Psoas muscle (tissue), 8 donors: ENCODE results near the gene SIGLEC11. TPM values are rescaled to one million over a fixed set of nuclear protein-coding genes. Genes with fewer than 3 reads are reported as not detected.
"Not testable (repeated sequence)": the region's sequence is repeated elsewhere in the genome, so short reads cannot be mapped to it uniquely, and the experiment has no call there.

Source experiments
- ATAC-seq, 4 donors: fragments of 200-7000 bp; cut with Tn5 transposase; one replicate each; pipeline ENCODE4 v1.9.1; 2020; ENCODE audit warnings: moderate library complexity in 3 of 4, mild to moderate bottlenecking in 2 of 4
- DNase-seq, 2 donors: peaks; one replicate each; pipeline ENCODE4 v3.0.0-alpha.2; 2020
- H3K27ac ChIP-seq: fragments of 200-600 bp; one replicate; pipeline ENCODE4 v1.8.0; 2022
- H3K27me3 ChIP-seq, 3 donors: fragments of 200-600 bp in 1 of 3; one replicate each; pipeline versions ENCODE4 v1.6.1 to v1.8.0; 2013 to 2022; ENCODE audit warnings: low read length in 2 of 3, mild to moderate bottlenecking in 2 of 3, moderate library complexity in 1 of 3; ENCODE audit not compliant: insufficient read depth in 3 of 3
- H3K36me3 ChIP-seq, 2 donors: fragments of 200-600 bp in 1 of 2; one replicate each; pipeline versions ENCODE4 v1.6.1 to v1.8.0; 2013 to 2022; ENCODE audit warnings: low read depth in 1 of 2, mild to moderate bottlenecking in 1 of 2, moderate library complexity in 1 of 2; ENCODE audit not compliant: insufficient read depth in 1 of 2
- H3K4me1 ChIP-seq: fragments of 200-600 bp; one replicate; pipeline ENCODE4 v1.8.0; 2022
- H3K4me3 ChIP-seq: fragments of 200-600 bp; one replicate; pipeline ENCODE4 v1.8.0; 2022; ENCODE audit warnings: mild to moderate bottlenecking
- H3K9me3 ChIP-seq: fragments of 200-600 bp; one replicate; pipeline ENCODE4 v1.8.0; 2022
- WGBS, 3 donors: extraction: QIAGEN DNeasy Blood & Tissue Kit; methylation state at CpG; one replicate each; pipeline versions ENCODE4 v1.1.6 to v1.1.7; 2013; 5-methylcytosine and 5-hydroxymethylcytosine counted together
- intact Hi-C, 2 donors: fragments of 100-400 bp; cut with DNase I; formaldehyde crosslinking; loops; one replicate each; pipeline versions ENCODE4 v1.11.0 to v1.14.2; 2022
- polyA plus RNA-seq, 3 donors: library from polyadenylated mRNA; stranded (reverse); fragments of 200-250 nt; gene quantifications; one replicate each; pipeline ENCODE4 v1.2.3, GENCODE V29; 2013
- total RNA-seq, 4 donors: library from RNA; stranded (reverse); fragmentation: NEBNext Ultra II Directional in 2 of 4; extraction: Animal tissue kit (Norgen Biotek cat#: 25700) in 2 of 4; gene quantifications; one replicate each; pipeline versions ENCODE4 v1.2.1 to v1.2.4, GENCODE V29; 2021 to 2023
- TF ChIP-seq, protein P1 (sequence below): fragments of 200-600 bp; IDR thresholded peaks from one replicate; pipeline ENCODE4 v1.8.0; 2022; ENCODE audit warnings: antibody characterized with exemption
- donor health status: healthy with polysubstance abuse.
- donor health status: DM: no; HTN: no; CAD: no; lungs with moderate emphysema.
- donor health status: Bipolar disorder and iron deficiency.
- donor health status: healthy.
- donor health status: DM: yes; HTN: yes; CAD: no.
- donor health status: DM: no; HTN: no; CAD: no.
- donor health status: DM: no; HTN: no; CAD: no.
- donor health status: DM: yes; HTN: yes; CAD: no.

SIGLEC11 gene
- total and polyA plus RNA-seq, 7 donors, result 0.13 to 0.38 (median 0.29) TPM; not detected in 1

GRCh38 chr19:49927526-49928264 lies 33.3 kb downstream of the SIGLEC11 start:
- H3K27me3 ChIP-seq, result no peaks in the 10 kb centered on the region
- H3K4me1 ChIP-seq, result peaks cover 30% of the 10 kb centered on the region
- H3K4me3 ChIP-seq, result peak overlapping the region; percentile 98
- peak overlapping the region; percentile 88 for H3K27ac ChIP-seq
- 54 to 63% (median 56%) methylated on average over 14 of the region's 14 CpGs for WGBS, 3 donors
- H3K9me3 ChIP-seq, result no peaks in the 10 kb centered on the region
- ATAC-seq, result no peak
- intact Hi-C loops, result loop anchor here in 1 of 2 donors (5.0 kb wide), 1 partner anchor 35 kb away; no protein-coding TSS in a partner anchor
- TF ChIP-seq, protein P1, sequence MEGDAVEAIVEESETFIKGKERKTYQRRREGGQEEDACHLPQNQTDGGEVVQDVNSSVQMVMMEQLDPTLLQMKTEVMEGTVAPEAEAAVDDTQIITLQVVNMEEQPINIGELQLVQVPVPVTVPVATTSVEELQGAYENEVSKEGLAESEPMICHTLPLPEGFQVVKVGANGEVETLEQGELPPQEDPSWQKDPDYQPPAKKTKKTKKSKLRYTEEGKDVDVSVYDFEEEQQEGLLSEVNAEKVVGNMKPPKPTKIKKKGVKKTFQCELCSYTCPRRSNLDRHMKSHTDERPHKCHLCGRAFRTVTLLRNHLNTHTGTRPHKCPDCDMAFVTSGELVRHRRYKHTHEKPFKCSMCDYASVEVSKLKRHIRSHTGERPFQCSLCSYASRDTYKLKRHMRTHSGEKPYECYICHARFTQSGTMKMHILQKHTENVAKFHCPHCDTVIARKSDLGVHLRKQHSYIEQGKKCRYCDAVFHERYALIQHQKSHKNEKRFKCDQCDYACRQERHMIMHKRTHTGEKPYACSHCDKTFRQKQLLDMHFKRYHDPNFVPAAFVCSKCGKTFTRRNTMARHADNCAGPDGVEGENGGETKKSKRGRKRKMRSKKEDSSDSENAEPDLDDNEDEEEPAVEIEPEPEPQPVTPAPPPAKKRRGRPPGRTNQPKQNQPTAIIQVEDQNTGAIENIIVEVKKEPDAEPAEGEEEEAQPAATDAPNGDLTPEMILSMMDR, result no peak
- DNase-seq, result no peak
- peaks cover 0 to 51% of the 10 kb centered on the region in 2 donors for H3K36me3 ChIP-seq

DNA sequence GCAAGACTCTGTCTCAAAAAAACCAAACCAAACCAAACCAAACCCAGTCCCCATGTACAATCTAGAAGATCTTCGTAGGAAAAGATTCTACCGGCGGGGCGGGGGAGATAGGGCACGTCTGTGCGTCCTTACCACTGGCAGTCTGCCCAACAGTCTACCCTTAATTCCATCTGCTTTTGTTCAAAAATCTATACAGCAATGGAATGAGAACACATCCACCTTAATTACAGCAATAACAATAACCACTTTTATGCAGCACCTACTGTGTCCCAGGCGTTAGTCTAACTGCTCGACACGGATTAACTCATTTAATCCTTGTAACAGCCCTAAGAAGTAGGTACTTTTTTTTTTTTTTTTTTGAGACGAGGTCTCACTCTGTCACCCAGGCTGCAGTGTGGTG lies 34.5 kb downstream of the SIGLEC11 start:
- Histone ChIP-seq H3K36me3 (peaks cover 0 to 59% of the 10 kb centered on the region in 2 donors), H3K4me1 (peaks cover 30% of the 10 kb centered on the region), H3K4me3 (no peak overlapping the region), H3K9me3 (no peaks in the 10 kb centered on the region), H3K27me3 (no peaks in the 10 kb centered on the region), H3K27ac (no peak overlapping the region)
- ATAC-seq, result no peak
- TF ChIP-seq, protein P1, result no peak
- no peak for DNase-seq
- intact Hi-C loops, result loop anchor here in 1 of 2 donors (5.0 kb wide), 1 partner anchor 34 kb away; no protein-coding TSS in a partner anchor
- WGBS, 3 donors, result 87 to 93% (median 88%) methylated on average over 10 of the region's 10 CpGs

DNA sequence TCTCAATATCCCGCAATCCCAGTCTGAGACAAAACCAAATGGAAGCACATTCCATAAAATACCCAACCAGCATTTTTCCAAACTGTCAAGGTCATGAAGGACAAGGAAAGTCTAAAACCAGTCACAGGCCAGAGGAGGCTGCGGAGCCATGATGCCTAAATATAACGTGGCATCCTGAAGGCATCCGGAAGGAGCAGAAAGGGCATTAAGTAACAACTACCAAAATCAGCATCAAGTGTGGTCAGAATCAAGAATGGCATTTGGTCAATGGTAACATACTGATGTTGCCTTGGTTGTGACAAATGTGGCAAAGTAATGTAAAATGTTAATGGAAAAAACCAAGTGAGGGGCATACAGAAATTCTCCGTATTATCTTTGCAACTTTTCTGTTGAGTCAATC lies 35.5 kb downstream of the SIGLEC11 start:
- DNase-seq (no peak), ATAC-seq (no peak)
- peaks cover 30% of the 10 kb centered on the region for H3K4me1 ChIP-seq
- peaks cover 0 to 56% of the 10 kb centered on the region in 2 donors for H3K36me3 ChIP-seq
- H3K27ac ChIP-seq, result no peak overlapping the region
- 76 to 91% (median 84%) methylated on average over 5 of the region's 5 CpGs for WGBS, 3 donors
- TF ChIP-seq, protein P1, result no peak
- no peaks in the 10 kb centered on the region for H3K27me3 ChIP-seq
- H3K9me3 ChIP-seq, result no peaks in the 10 kb centered on the region
- no peak overlapping the region for H3K4me3 ChIP-seq
- intact Hi-C loops, result loop anchor here in 1 of 2 donors (5.0 kb wide), 1 partner anchor 33 kb away; no protein-coding TSS in a partner anchor

DNA sequence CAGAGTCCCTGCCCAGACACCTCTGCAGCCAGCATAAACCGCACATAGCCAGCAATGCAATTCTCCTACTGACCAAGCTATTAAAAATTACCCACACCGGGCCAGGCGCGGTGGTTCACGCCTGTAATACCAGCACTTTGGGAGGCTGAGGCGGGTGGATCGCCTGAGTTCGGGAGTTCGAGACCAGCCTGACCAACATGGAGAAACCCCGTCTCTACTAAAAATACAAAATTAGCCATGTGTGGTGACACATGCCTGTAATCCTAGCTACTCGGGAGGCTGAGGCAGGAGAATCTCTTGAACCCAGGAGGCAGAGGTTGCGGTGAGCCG lies 36.1 kb downstream of the SIGLEC11 start:
- not testable (repeated sequence) for H3K4me3 ChIP-seq, ATAC-seq, H3K27me3 ChIP-seq, H3K27ac ChIP-seq, DNase-seq, H3K9me3 ChIP-seq
- peaks cover 30% of the 10 kb centered on the region for H3K4me1 ChIP-seq
- intact Hi-C loops, result loop anchor here in 1 of 2 donors (5.0 kb wide), 1 partner anchor 33 kb away; no protein-coding TSS in a partner anchor
- 78 to 85% (median 79%) methylated on average over 13 of the region's 13 CpGs for WGBS, 3 donors
- peaks cover 0 to 57% of the 10 kb centered on the region in 2 donors for H3K36me3 ChIP-seq

GRCh38 chr19:49924004-49924880 lies 36.7 kb downstream of the SIGLEC11 start:
- Histone ChIP-seq H3K9me3 (no peaks in the 10 kb centered on the region), H3K4me3 (no peak overlapping the region), H3K27ac (no peak overlapping the region), H3K4me1 (peaks cover 30% of the 10 kb centered on the region), H3K27me3 (no peaks in the 10 kb centered on the region), H3K36me3 (peaks cover 0 to 57% of the 10 kb centered on the region in 2 donors)
- intact Hi-C loops, result no loop called here
- DNase-seq (peak; percentile 46 to 87), ATAC-seq (no peak)
- 56 to 64% (median 57%) methylated on average over 23 to 25 of the region's 25 CpGs for WGBS, 3 donors
- TF ChIP-seq, protein P1, result no peak
